ENCODE results near the gene KCNH1.

GRCh38 chr1:210655511-210655910 is 478.4 kb downstream of the KCNH1 start:
- no peak for TF ChIP-seq CTCF (conservative IDR thresholded peaks at IDR 0.05; ENCODE audit: low read depth in 2 of 2)
- TF ChIP-seq POLR2AphosphoS5 (IDR thresholded peaks at IDR 0.05; ENCODE audit: low read depth): no peak
- no peak for TF ChIP-seq EZH2 (IDR thresholded peaks at IDR 0.05; ENCODE audit: low read depth, unreplicated experiment)
- TF ChIP-seq REST (IDR thresholded peaks at IDR 0.05; ENCODE audit: unreplicated experiment): no peak
- no peak for TF ChIP-seq EZH2phosphoT487 (IDR thresholded peaks at IDR 0.05; ENCODE audit: unreplicated experiment)
- TF ChIP-seq ETS1 (IDR thresholded peaks at IDR 0.05): no peak
- TF ChIP-seq CREB1 (CRISPR knock-in tag; IDR thresholded peaks at IDR 0.05; ENCODE audit: low read depth): no peak
- no peak for TF ChIP-seq ZNF114 (CRISPR knock-in tag; IDR thresholded peaks at IDR 0.05)

Measured in GM23338 (cell line).